Measurements from ENCODE around the gene NCOA6.

Gene NCOA6

GRCh38 chr20:34771680-34772081 is 53.8 kb downstream of the NCOA6 start:
- H3K36me3 ChIP-seq (ENCODE audit: control insufficient read depth, insufficient read depth, low read length) = peaks cover 7% of the 10 kb centered on the region
- no peaks in the 10 kb centered on the region for H3K27me3 ChIP-seq (ENCODE audit: control insufficient read depth, insufficient read depth, low read length)
- H3K9ac ChIP-seq (ENCODE audit: low read depth, low read length) = no peak overlapping the region
- H3K4me1 ChIP-seq (ENCODE audit: control insufficient read depth, insufficient read depth, low read length) = no peaks in the 10 kb centered on the region
- H3K9me3 ChIP-seq (ENCODE audit: control insufficient read depth, insufficient read depth, low read length) = no peaks in the 10 kb centered on the region
- H3K4me3 ChIP-seq (ENCODE audit: low read depth, low read length) = no peak overlapping the region

GRCh38 chr20:34768096-34768495 is 57.4 kb downstream of the NCOA6 start:
- H3K9me3 ChIP-seq (ENCODE audit: control insufficient read depth, insufficient read depth, low read length) = no peaks in the 10 kb centered on the region
- no peaks in the 10 kb centered on the region for H3K27me3 ChIP-seq (ENCODE audit: control insufficient read depth, insufficient read depth, low read length)
- no peaks in the 10 kb centered on the region for H3K4me1 ChIP-seq (ENCODE audit: control insufficient read depth, insufficient read depth, low read length)
- H3K36me3 ChIP-seq (ENCODE audit: control insufficient read depth, insufficient read depth, low read length) = peaks cover 3% of the 10 kb centered on the region
- no peak overlapping the region for H3K4me3 ChIP-seq (ENCODE audit: low read depth, low read length)
- no peak overlapping the region for H3K9ac ChIP-seq (ENCODE audit: low read depth, low read length)

- H3K36me3 ChIP-seq (ENCODE audit: control insufficient read depth, insufficient read depth, low read length) = peaks cover 6% of the 10 kb centered on the region
- H3K4me1 ChIP-seq (ENCODE audit: control insufficient read depth, insufficient read depth, low read length) = no peaks in the 10 kb centered on the region
- H3K9me3 ChIP-seq (ENCODE audit: control insufficient read depth, insufficient read depth, low read length) = no peaks in the 10 kb centered on the region
- no peak overlapping the region for H3K4me3 ChIP-seq (ENCODE audit: low read depth, low read length)
- H3K9ac ChIP-seq (ENCODE audit: low read depth, low read length) = no peak overlapping the region
- H3K27me3 ChIP-seq (ENCODE audit: control insufficient read depth, insufficient read depth, low read length) = no peaks in the 10 kb centered on the region
Measured at GRCh38 chr20:34762031-34762555, 63.4 kb downstream of the NCOA6 start.

GRCh38 chr20:34755367-34755766 is 70.1 kb downstream of the NCOA6 start:
- peaks cover 4% of the 10 kb centered on the region for H3K4me1 ChIP-seq (ENCODE audit: control insufficient read depth, insufficient read depth, low read length)
- H3K4me3 ChIP-seq (ENCODE audit: low read depth, low read length) = no peak overlapping the region
- no peaks in the 10 kb centered on the region for H3K9me3 ChIP-seq (ENCODE audit: control insufficient read depth, insufficient read depth, low read length)
- H3K9ac ChIP-seq (ENCODE audit: low read depth, low read length) = no peak overlapping the region
- no peaks in the 10 kb centered on the region for H3K27me3 ChIP-seq (ENCODE audit: control insufficient read depth, insufficient read depth, low read length)
- peaks cover 6% of the 10 kb centered on the region for H3K36me3 ChIP-seq (ENCODE audit: control insufficient read depth, insufficient read depth, low read length)

- H3K36me3 ChIP-seq (ENCODE audit: control insufficient read depth, insufficient read depth, low read length) = peaks cover 6% of the 10 kb centered on the region
- H3K27me3 ChIP-seq (ENCODE audit: control insufficient read depth, insufficient read depth, low read length) = no peaks in the 10 kb centered on the region
- peaks cover 4% of the 10 kb centered on the region for H3K4me1 ChIP-seq (ENCODE audit: control insufficient read depth, insufficient read depth, low read length)
Measured at GRCh38 chr20:34754611-34755010, 70.8 kb downstream of the NCOA6 start.

GRCh38 chr20:34753706-34754461 is 71.6 kb downstream of the NCOA6 start:
- H3K27me3 ChIP-seq (ENCODE audit: control insufficient read depth, insufficient read depth, low read length) = no peaks in the 10 kb centered on the region
- no peak overlapping the region for H3K4me3 ChIP-seq (ENCODE audit: low read depth, low read length)
- H3K9me3 ChIP-seq (ENCODE audit: control insufficient read depth, insufficient read depth, low read length) = no peaks in the 10 kb centered on the region
- H3K9ac ChIP-seq (ENCODE audit: low read depth, low read length) = no peak overlapping the region
- H3K36me3 ChIP-seq (ENCODE audit: control insufficient read depth, insufficient read depth, low read length) = peaks cover 6% of the 10 kb centered on the region
- peaks cover 4% of the 10 kb centered on the region for H3K4me1 ChIP-seq (ENCODE audit: control insufficient read depth, insufficient read depth, low read length)

More at GRCh38 chr20:34754611-34755010, 70.8 kb downstream of the NCOA6 start:
- H3K9ac ChIP-seq (ENCODE audit: low read depth, low read length) = no peak overlapping the region
- no peaks in the 10 kb centered on the region for H3K9me3 ChIP-seq (ENCODE audit: control insufficient read depth, insufficient read depth, low read length)
- H3K4me3 ChIP-seq (ENCODE audit: low read depth, low read length) = no peak overlapping the region

GRCh38 chr20:34751453-34751852 is 74.0 kb downstream of the NCOA6 start:
- no peak overlapping the region for H3K9ac ChIP-seq (ENCODE audit: low read depth, low read length)
- H3K27me3 ChIP-seq (ENCODE audit: control insufficient read depth, insufficient read depth, low read length) = no peaks in the 10 kb centered on the region
- no peaks in the 10 kb centered on the region for H3K9me3 ChIP-seq (ENCODE audit: control insufficient read depth, insufficient read depth, low read length)
- H3K36me3 ChIP-seq (ENCODE audit: control insufficient read depth, insufficient read depth, low read length) = no peaks in the 10 kb centered on the region
- H3K4me1 ChIP-seq (ENCODE audit: control insufficient read depth, insufficient read depth, low read length) = peaks cover 4% of the 10 kb centered on the region
- no peak overlapping the region for H3K4me3 ChIP-seq (ENCODE audit: low read depth, low read length)

GRCh38 chr20:34750484-34750883 is 75.0 kb downstream of the NCOA6 start:
- Histone ChIP-seq H3K9ac (ENCODE audit: low read depth, low read length) (no peak overlapping the region), H3K4me3 (ENCODE audit: low read depth, low read length) (no peak overlapping the region), H3K9me3 (ENCODE audit: control insufficient read depth, insufficient read depth, low read length) (no peaks in the 10 kb centered on the region), H3K27me3 (ENCODE audit: control insufficient read depth, insufficient read depth, low read length) (no peaks in the 10 kb centered on the region), H3K36me3 (ENCODE audit: control insufficient read depth, insufficient read depth, low read length) (no peaks in the 10 kb centered on the region), H3K4me1 (ENCODE audit: control insufficient read depth, insufficient read depth, low read length) (peaks cover 4% of the 10 kb centered on the region)

GRCh38 chr20:34748709-34749108 is 76.7 kb downstream of the NCOA6 start:
- H3K27me3 ChIP-seq (ENCODE audit: control insufficient read depth, insufficient read depth, low read length) = no peaks in the 10 kb centered on the region
- H3K9me3 ChIP-seq (ENCODE audit: control insufficient read depth, insufficient read depth, low read length) = no peaks in the 10 kb centered on the region
- H3K4me1 ChIP-seq (ENCODE audit: control insufficient read depth, insufficient read depth, low read length) = no peaks in the 10 kb centered on the region
- H3K36me3 ChIP-seq (ENCODE audit: control insufficient read depth, insufficient read depth, low read length) = peaks cover 4% of the 10 kb centered on the region
- H3K4me3 ChIP-seq (ENCODE audit: low read depth, low read length) = no peak overlapping the region
- no peak overlapping the region for H3K9ac ChIP-seq (ENCODE audit: low read depth, low read length)

- H3K9me3 ChIP-seq (ENCODE audit: control insufficient read depth, insufficient read depth, low read length) = no peaks in the 10 kb centered on the region
- H3K4me1 ChIP-seq (ENCODE audit: control insufficient read depth, insufficient read depth, low read length) = no peaks in the 10 kb centered on the region
- H3K4me3 ChIP-seq (ENCODE audit: low read depth, low read length) = no peak overlapping the region
- H3K36me3 ChIP-seq (ENCODE audit: control insufficient read depth, insufficient read depth, low read length) = peaks cover 7% of the 10 kb centered on the region
- no peak overlapping the region for H3K9ac ChIP-seq (ENCODE audit: low read depth, low read length)
- H3K27me3 ChIP-seq (ENCODE audit: control insufficient read depth, insufficient read depth, low read length) = no peaks in the 10 kb centered on the region
Measured at GRCh38 chr20:34747479-34747878, 78.0 kb downstream of the NCOA6 start.

- Histone ChIP-seq H3K9ac (ENCODE audit: low read depth, low read length) (no peak overlapping the region), H3K9me3 (ENCODE audit: control insufficient read depth, insufficient read depth, low read length) (no peaks in the 10 kb centered on the region), H3K4me1 (ENCODE audit: control insufficient read depth, insufficient read depth, low read length) (no peaks in the 10 kb centered on the region), H3K36me3 (ENCODE audit: control insufficient read depth, insufficient read depth, low read length) (peaks cover 8% of the 10 kb centered on the region), H3K27me3 (ENCODE audit: control insufficient read depth, insufficient read depth, low read length) (no peaks in the 10 kb centered on the region), H3K4me3 (ENCODE audit: low read depth, low read length) (no peak overlapping the region)
Measured at GRCh38 chr20:34746674-34747073, 78.8 kb downstream of the NCOA6 start.

- Histone ChIP-seq H3K9me3 (ENCODE audit: control insufficient read depth, insufficient read depth, low read length) (no peaks in the 10 kb centered on the region), H3K27me3 (ENCODE audit: control insufficient read depth, insufficient read depth, low read length) (no peaks in the 10 kb centered on the region), H3K4me1 (ENCODE audit: control insufficient read depth, insufficient read depth, low read length) (no peaks in the 10 kb centered on the region), H3K9ac (ENCODE audit: low read depth, low read length) (no peak overlapping the region), H3K4me3 (ENCODE audit: low read depth, low read length) (no peak overlapping the region), H3K36me3 (ENCODE audit: control insufficient read depth, insufficient read depth, low read length) (peaks cover 8% of the 10 kb centered on the region)
Measured at GRCh38 chr20:34744847-34745246, 80.6 kb downstream of the NCOA6 start.
